Lower lobe of right lung (tissue), 2 donors: ENCODE data around the gene ZNF845. TPM values are rescaled to one million over a fixed set of nuclear protein-coding genes. Genes with fewer than 3 reads are reported as not detected.
"Not testable (repeated sequence)": the region's sequence is repeated elsewhere in the genome, so short reads cannot be mapped to it uniquely, and the experiment has no call there.

Experiments used
- ATAC-seq, 2 donors: fragments of 200-7000 bp; cut with Tn5 transposase; one replicate each; pipeline ENCODE4 v1.9.1; 2020 to 2022; ENCODE audit warnings: mild to moderate bottlenecking in 2 of 2, moderate library complexity in 2 of 2
- DNase-seq: peaks from one replicate; pipeline ENCODE4 v3.0.0-alpha.2; 2020
- H3K27ac ChIP-seq: fragments of 200-600 bp; one replicate; pipeline ENCODE4 v1.8.0; 2022
- H3K27me3 ChIP-seq: fragments of 200-600 bp; one replicate; pipeline ENCODE4 v1.8.0; 2022; ENCODE audit warnings: low read depth
- H3K36me3 ChIP-seq: fragments of 200-600 bp; one replicate; pipeline ENCODE4 v1.8.0; 2022; ENCODE audit warnings: mild to moderate bottlenecking
- H3K4me1 ChIP-seq: fragments of 200-600 bp; one replicate; pipeline ENCODE4 v1.8.0; 2022
- H3K4me3 ChIP-seq: fragments of 200-600 bp; one replicate; pipeline ENCODE4 v1.8.0; 2022; ENCODE audit warnings: mild to moderate bottlenecking
- H3K9me3 ChIP-seq: fragments of 200-600 bp; one replicate; pipeline ENCODE4 v1.8.0; 2022
- intact Hi-C: fragments of 100-400 bp; cut with DNase I; formaldehyde crosslinking; loops from one replicate; pipeline ENCODE4 v1.11.0; 2022
- total RNA-seq: library from RNA; stranded (reverse); fragmentation: NEBNext Ultra II Directional; extraction: Animal tissue kit (Norgen Biotek cat#: 25700); gene quantifications from one replicate; pipeline ENCODE4 v1.2.1, GENCODE V29; 2021
- TF ChIP-seq, protein P1 (sequence below): fragments of 200-600 bp; IDR thresholded peaks from one replicate; pipeline ENCODE4 v1.8.0; 2022; ENCODE audit warnings: antibody characterized with exemption, mild to moderate bottlenecking
- donor health status: DM: no; HTN: yes; CAD: no; lungs with severe emphysema.

ZNF845 gene
- total RNA-seq, 1 donor from 2014 or later = 8.4 TPM

DNA sequence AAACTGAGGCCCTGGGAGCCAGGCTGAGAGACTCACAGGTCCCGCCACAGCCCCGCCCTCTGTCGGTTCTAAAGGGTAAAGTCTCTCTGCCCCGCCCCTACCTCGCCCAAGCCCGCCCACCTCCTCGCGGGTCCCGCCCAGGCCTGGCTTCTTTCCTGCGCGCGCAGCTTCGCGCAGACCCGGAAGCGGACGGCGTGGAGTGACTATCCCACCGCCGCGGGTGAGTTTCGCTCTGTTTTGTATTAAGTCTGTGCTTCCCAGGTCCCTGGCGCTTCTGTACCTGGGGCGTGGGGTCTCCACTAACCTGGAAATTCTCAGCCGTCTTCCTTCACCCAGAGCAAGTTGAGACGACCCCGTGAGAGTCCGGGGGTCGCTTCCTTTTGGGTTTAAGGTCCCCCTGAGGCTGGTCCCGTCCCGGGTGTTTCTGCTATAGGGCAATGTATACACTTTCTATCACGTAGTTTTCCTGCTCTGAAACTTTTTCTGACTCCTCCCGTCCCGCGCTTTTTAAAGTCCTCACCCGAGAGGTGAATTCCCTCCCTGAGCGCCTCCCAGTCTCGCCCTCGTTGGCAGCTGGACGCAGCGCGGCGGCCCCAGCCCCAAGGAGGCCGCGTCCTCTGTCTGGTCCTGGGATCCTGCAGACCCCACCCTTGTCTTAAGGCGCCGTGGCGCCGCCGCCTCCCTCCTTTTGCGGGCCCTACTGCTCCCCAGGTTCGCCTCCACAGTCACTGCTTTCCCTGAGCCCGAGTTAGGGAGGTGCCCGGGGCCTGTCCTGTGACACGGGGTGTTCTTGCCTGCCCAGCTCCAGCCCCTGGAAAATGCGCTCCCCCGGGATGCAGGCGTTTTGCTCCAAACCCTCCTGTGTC is 61.7 kb downstream of the ZNF845 start, which contains the start of gene ZNF765:
ZNF765 (plus strand) TSS at position 176 of the 866 bp plus-strand sequence. CDS start 2,867 bp downstream, outside the sequence.
- H3K27ac ChIP-seq = peak within 1 kb of the TSS; percentile 82
- TF ChIP-seq, protein P1, sequence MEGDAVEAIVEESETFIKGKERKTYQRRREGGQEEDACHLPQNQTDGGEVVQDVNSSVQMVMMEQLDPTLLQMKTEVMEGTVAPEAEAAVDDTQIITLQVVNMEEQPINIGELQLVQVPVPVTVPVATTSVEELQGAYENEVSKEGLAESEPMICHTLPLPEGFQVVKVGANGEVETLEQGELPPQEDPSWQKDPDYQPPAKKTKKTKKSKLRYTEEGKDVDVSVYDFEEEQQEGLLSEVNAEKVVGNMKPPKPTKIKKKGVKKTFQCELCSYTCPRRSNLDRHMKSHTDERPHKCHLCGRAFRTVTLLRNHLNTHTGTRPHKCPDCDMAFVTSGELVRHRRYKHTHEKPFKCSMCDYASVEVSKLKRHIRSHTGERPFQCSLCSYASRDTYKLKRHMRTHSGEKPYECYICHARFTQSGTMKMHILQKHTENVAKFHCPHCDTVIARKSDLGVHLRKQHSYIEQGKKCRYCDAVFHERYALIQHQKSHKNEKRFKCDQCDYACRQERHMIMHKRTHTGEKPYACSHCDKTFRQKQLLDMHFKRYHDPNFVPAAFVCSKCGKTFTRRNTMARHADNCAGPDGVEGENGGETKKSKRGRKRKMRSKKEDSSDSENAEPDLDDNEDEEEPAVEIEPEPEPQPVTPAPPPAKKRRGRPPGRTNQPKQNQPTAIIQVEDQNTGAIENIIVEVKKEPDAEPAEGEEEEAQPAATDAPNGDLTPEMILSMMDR = peak; percentile 52
- DNase-seq (peak; percentile 96), ATAC-seq (peak; percentile 100)
- H3K27me3 ChIP-seq = no peaks in the 10 kb centered on the region
- H3K9me3 ChIP-seq = no peaks in the 10 kb centered on the region
- peaks cover 23% of the 10 kb centered on the region for H3K36me3 ChIP-seq
- intact Hi-C loops = no loop called here
- H3K4me3 ChIP-seq = peak within 1 kb of the TSS; percentile 73
- H3K4me1 ChIP-seq = peaks cover 15% of the 10 kb centered on the region

DNA sequence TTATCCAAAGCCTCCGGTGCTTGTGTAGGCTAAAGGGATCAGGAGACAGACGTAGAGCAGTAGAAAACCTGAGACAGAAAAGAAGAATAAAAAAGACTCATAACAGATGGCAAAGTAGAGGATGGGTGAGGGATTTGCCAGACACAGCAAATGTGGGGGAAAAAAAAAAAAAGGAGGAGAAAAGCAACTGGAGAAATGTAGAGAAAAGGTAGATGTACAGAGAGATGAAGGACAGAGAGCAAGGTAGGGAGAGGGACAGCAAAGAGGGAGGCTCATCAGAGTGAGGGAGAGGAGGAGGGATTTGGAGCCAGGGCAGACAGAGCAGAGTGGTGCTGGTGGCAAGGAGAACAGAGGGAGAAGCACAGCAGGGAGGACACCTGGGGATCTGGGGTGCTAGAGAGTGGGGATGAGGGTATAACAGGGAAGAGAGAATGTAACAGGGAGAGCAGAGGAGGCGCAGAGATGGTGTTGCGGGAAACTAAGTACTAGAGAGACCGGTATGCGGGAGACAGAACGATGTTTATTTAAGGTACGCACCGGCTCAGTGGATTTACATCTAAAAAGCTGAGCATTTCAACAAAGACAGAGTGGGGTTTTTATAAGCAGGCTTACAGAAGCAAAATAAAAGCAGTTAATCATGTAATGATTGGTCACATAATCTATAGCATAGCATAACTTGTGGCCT is 62.4 kb downstream of the ZNF845 start:
- ATAC-seq, H3K27me3 ChIP-seq, intact Hi-C loops, DNase-seq, H3K27ac ChIP-seq, H3K9me3 ChIP-seq: not testable (repeated sequence)
- Histone ChIP-seq H3K36me3 (peaks cover 30% of the 10 kb centered on the region), H3K4me3 (peak overlapping the region; percentile 73), H3K4me1 (peaks cover 15% of the 10 kb centered on the region)

DNA sequence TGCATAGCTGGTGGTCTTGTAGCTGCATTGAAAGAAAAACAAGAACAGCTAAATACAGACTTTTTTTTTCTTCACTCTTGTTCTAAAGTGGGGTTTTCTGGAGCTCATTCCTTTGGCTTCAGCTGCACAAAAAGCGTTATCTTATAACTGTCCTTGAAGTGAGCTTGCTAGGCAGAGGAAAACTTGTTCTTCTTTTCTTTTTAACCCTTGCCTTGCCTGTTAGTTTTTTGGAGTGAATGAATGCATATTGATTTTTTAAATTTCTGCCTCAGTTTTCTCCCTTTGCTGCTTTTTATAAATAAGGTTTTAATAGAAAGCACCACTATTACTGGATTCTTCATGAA is 62.9 kb downstream of the ZNF845 start:
- no peak overlapping the region for H3K27ac ChIP-seq
- peaks cover 32% of the 10 kb centered on the region for H3K36me3 ChIP-seq
- peak overlapping the region; percentile 73 for H3K4me3 ChIP-seq
- H3K4me1 ChIP-seq = peaks cover 15% of the 10 kb centered on the region
- intact Hi-C loops = no loop called here
- TF ChIP-seq, protein P1 = no peak
- no peaks in the 10 kb centered on the region for H3K9me3 ChIP-seq
- no peak for ATAC-seq
- H3K27me3 ChIP-seq = no peaks in the 10 kb centered on the region
- DNase-seq = no peak

DNA sequence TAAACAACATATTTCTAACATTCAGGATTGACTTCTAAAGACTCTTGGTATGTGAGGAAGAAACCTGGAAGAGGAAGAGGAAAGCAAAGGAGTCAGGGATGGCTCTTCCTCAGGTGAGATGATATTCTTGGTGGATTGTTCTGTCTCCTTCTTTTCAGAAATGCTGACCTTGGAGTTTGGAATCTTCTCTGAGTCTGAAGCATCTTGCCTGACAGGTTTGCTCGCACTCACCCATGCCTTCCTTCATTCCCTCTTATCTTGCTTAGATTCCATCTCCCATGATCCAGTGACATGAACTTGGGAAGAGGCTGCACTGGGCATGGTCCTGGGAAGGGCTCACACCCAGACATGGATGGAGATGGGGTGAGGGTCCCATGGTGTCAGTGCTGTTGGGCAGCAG is 64.4 kb downstream of the ZNF845 start:
- ATAC-seq, H3K9me3 ChIP-seq, DNase-seq, H3K27me3 ChIP-seq, H3K27ac ChIP-seq, intact Hi-C loops, H3K4me3 ChIP-seq: not testable (repeated sequence)
- Histone ChIP-seq H3K36me3 (peaks cover 44% of the 10 kb centered on the region), H3K4me1 (peaks cover 15% of the 10 kb centered on the region)

Other genes starting within 250 kb of the ZNF845 start
- gene ZNF160, start 230.3 kb upstream of the ZNF845 start, total RNA-seq = 35.5 TPM
- gene ZNF415, start 200.8 kb upstream of the ZNF845 start, total RNA-seq = 4.0 TPM
- gene ZNF347, start 174.7 kb upstream of the ZNF845 start, total RNA-seq = 13.1 TPM
- gene ZNF665, start 140.4 kb upstream of the ZNF845 start, total RNA-seq = 4.5 TPM
- 15.8 TPM for gene ZNF677, start 78.9 kb upstream of the ZNF845 start, total RNA-seq
- not detected for gene VN1R2, start 75.5 kb upstream of the ZNF845 start, total RNA-seq
- not detected for gene VN1R4, start 66.0 kb upstream of the ZNF845 start, total RNA-seq
- gene ZNF525, start 32.0 kb downstream of the ZNF845 start, total RNA-seq = 12.8 TPM
- 16.2 TPM for gene ZNF765, start 61.4 kb downstream of the ZNF845 start, total RNA-seq
- 14.7 TPM for gene ZNF761, start 98.2 kb downstream of the ZNF845 start, total RNA-seq
- 5.3 TPM for gene ZNF813, start 134.0 kb downstream of the ZNF845 start, total RNA-seq
- gene ZNF331, start 204.4 kb downstream of the ZNF845 start, total RNA-seq = 36.6 TPM